ENCODE data around the gene GARIN5A.
"Not testable (repeated sequence)": the region's sequence is repeated elsewhere in the genome, so short reads cannot be mapped to it uniquely, and the experiment has no call there.

Gene GARIN5A

DNA sequence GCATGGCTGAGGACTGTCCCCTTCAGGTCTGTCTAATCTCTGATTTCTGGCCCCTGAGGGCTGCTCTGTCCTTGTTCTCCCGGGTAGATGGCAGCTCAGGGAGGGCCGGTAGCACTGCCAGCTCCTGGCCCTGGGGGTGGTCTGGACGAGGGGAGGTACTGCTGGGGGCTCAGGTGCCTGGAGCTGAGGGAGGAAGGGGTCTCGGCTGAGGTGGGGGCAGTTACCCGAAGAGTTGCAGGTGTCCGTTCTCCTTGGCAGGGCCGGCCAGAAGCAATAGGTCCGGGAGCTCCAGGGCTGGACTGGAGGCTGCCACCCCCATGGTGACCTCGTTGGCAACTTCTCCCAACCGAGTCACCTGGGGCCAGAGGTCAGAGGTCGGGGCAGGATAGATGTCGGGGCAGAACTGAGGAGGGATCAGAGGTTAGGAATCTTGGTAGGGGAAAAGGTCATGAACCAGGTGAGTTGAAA is 1.5 kb downstream of the GARIN5A start:
- H3K4me3 ChIP-seq (ENCODE audit: control insufficient read depth, low read depth, low read length) = no peak overlapping the region
- DNase-seq (ENCODE audit: low read depth) = no peak
- TF ChIP-seq, protein P1, sequence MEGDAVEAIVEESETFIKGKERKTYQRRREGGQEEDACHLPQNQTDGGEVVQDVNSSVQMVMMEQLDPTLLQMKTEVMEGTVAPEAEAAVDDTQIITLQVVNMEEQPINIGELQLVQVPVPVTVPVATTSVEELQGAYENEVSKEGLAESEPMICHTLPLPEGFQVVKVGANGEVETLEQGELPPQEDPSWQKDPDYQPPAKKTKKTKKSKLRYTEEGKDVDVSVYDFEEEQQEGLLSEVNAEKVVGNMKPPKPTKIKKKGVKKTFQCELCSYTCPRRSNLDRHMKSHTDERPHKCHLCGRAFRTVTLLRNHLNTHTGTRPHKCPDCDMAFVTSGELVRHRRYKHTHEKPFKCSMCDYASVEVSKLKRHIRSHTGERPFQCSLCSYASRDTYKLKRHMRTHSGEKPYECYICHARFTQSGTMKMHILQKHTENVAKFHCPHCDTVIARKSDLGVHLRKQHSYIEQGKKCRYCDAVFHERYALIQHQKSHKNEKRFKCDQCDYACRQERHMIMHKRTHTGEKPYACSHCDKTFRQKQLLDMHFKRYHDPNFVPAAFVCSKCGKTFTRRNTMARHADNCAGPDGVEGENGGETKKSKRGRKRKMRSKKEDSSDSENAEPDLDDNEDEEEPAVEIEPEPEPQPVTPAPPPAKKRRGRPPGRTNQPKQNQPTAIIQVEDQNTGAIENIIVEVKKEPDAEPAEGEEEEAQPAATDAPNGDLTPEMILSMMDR (conservative IDR thresholded peaks at IDR 0.05; ENCODE audit: control insufficient read depth, insufficient read depth, low read depth, low read length) = no peak

DNA sequence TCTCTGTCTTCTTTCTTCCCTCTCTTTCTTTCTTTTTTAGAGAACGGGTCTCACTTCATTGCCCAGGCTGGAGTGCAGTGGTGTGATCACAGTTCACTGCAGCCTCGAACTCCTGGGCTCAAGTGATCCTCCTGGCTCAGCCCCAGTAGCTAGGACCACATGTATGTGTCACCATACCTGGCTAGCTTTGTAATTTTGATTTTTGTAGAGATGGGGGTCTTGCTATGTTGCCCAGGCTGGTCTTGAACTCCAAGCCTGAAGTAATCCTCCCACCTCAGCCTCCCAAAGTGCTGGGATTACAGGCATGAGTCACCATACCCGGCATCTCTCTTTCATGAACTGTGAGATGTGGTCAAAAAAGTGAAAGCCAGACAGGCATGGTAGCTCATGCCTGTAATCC is 3.3 kb downstream of the GARIN5A start:
- not testable (repeated sequence) for DNase-seq (ENCODE audit: low read depth); H3K4me3 ChIP-seq (ENCODE audit: control insufficient read depth, low read depth, low read length)

DNA sequence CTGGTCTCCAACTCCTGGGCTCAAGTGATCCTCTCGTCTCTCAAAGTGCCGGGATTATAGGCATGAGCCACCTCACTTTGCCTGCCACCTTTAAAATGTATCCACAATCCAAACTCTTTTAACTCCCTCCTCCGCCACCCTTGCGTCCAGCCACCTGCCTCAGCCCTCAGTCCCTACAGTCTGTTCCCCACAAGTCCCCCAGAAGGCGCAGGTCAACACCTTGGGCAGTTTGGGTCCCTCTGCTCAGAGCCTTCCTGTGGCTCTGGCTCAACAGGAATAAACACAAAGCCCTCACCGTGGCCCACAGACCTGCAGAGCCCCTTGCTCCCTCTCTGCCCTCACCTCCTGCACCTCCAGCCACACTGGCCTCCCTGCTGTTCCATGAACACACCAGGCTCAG is 7.8 kb downstream of the GARIN5A start:
- TF ChIP-seq, protein P1 (conservative IDR thresholded peaks at IDR 0.05; ENCODE audit: control insufficient read depth, insufficient read depth, low read depth, low read length) = no peak

DNA sequence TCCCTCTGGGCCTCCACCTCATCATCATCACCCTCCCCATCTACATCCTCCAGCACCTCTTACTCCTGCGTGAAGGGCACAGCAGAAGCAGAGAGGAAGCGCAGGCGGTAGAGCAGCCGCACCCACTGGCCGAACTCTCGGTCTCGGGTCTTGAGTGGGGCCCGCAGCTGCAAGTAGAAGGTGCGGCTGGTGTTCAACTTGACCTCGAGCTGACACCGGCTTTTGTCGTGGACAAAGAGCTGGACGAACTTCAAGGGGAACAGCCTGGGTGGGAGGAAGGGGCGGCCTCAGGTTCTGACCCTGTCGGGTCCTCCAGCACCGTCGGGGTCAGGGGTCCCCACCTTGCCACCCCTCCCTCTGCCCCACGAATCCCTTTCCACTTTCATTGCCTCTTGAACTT is 9.1 kb downstream of the GARIN5A start:
- TF ChIP-seq, protein P1 (conservative IDR thresholded peaks at IDR 0.05; ENCODE audit: control insufficient read depth, insufficient read depth, low read depth, low read length) = no peak
- H3K4me3 ChIP-seq (ENCODE audit: control insufficient read depth, low read depth, low read length) = no peak overlapping the region
- DNase-seq (ENCODE audit: low read depth) = no peak

More for the DNA sequence above, 7.8 kb downstream of the GARIN5A start:
- DNase-seq (ENCODE audit: low read depth) = no peak
- H3K4me3 ChIP-seq (ENCODE audit: control insufficient read depth, low read depth, low read length) = no peak overlapping the region

DNA sequence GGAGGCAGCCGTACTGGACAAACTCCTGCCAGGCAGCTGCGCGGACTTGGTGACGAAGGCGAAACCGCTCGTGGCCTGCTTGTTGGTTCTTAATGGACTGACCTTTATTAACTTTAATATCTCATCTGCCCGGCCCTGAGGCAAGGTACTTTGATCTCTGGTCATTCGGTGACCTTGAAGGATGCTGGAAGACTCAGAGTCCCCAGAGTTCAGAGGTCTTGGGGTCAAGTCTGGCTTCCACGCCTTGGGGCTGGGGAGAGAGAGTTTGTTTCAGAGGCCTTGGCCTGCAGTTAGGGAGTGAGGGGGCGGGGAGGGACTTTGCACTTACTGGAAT is 10.0 kb downstream of the GARIN5A start:
- no peak for DNase-seq (ENCODE audit: low read depth)
- H3K4me3 ChIP-seq (ENCODE audit: control insufficient read depth, low read depth, low read length) = no peak overlapping the region
- TF ChIP-seq, protein P1 (conservative IDR thresholded peaks at IDR 0.05; ENCODE audit: control insufficient read depth, insufficient read depth, low read depth, low read length) = no peak

DNA sequence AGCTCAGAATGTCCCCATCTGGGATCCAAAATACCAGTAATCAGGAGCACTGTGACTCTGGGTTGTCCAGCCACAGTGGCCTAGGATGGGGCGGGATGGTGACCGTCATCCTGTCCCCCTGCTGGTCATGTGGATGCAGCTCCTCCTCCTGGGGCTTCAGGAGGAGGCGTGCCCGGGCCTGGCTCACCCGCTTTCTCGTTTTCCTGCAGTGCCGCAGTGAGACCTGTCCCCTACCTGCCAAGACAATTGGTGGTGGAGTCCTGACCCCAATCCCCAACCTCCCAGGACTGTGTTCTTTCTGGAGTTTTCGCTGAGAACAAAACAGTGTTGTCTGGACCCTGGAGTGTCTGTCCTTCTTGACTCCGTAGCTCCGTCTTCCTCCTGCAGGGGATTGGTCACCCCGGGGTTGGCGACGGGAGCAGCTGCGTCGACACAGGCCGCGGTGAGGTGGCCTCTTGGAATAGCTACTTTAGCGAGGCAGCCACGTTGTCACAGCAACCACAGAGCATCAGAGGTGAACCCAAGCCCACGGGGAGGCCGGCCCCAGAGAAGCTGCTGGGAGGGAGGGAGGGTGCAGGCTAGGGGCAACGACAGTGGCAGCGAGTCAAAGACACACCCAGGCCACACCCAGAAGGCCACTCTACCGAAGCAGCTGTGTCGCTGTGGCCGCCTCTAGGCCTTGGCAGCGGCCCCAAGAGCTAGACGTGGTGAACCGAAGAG is 10.5 kb downstream of the GARIN5A start:
- no peak for DNase-seq (ENCODE audit: low read depth)
- no peak overlapping the region for H3K4me3 ChIP-seq (ENCODE audit: control insufficient read depth, low read depth, low read length)
- TF ChIP-seq, protein P1 (conservative IDR thresholded peaks at IDR 0.05; ENCODE audit: control insufficient read depth, insufficient read depth, low read depth, low read length) = no peak

DNA sequence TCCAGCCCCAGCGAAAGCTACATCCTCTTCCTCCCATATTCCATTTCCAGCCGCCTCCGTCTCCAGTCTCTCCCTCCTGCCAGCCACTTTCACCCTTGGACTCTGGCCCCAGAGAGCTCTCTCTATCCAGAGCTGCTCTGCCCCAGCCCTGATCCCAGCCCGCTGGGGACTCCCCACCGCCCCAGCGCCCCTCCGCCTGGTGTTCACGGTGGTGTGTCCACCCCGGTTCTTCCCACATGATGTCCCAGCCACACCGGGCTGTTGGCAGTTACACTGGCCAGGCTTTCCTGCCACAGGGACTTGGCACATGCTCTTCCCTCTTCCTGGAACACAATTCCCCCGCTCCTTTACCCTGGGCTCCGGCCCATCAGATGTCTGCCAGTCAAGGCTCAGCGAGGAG is 11.6 kb downstream of the GARIN5A start:
- no peak for DNase-seq (ENCODE audit: low read depth)
- TF ChIP-seq, protein P1 (conservative IDR thresholded peaks at IDR 0.05; ENCODE audit: control insufficient read depth, insufficient read depth, low read depth, low read length) = no peak
- no peak overlapping the region for H3K4me3 ChIP-seq (ENCODE audit: control insufficient read depth, low read depth, low read length)
